ENCODE data around the gene IL26.
"Not testable (repeated sequence)": the region's sequence is repeated elsewhere in the genome, so short reads cannot be mapped to it uniquely, and the experiment has no call there.

Gene IL26

GRCh38 chr12:68174761-68175160 is 50.8 kb downstream of the IL26 start:
- H3K36me3 ChIP-seq (replicated peaks); H3K4me1 ChIP-seq; H3K9me3 ChIP-seq; H3K27me3 ChIP-seq (ENCODE audit: low read depth); DNase-seq (ENCODE audit: low spot score in 2 of 2); H3K4me3 ChIP-seq; in situ Hi-C loops (cut with MboI; ENCODE audit: low sequenced_read_pairs): not testable (repeated sequence)

GRCh38 chr12:68173792-68174191 is 51.8 kb downstream of the IL26 start:
- DNase-seq (ENCODE audit: low spot score in 2 of 2) = no peak
- in situ Hi-C loops (cut with MboI; ENCODE audit: low sequenced_read_pairs) = no loop called here
- H3K27me3 ChIP-seq (ENCODE audit: low read depth) = 0 out of 2 replicates have a peak, but pooled peaks cover 2% of the 10 kb centered on the region

GRCh38 chr12:68170726-68171125 is 54.9 kb downstream of the IL26 start:
- no peak overlapping the region for H3K4me3 ChIP-seq
- H3K27me3 ChIP-seq (ENCODE audit: low read depth) = peaks cover 7% of the 10 kb centered on the region; the same call in 1 of the 2 replicates
- no peaks in the 10 kb centered on the region for H3K9me3 ChIP-seq
- in situ Hi-C loops (cut with MboI; ENCODE audit: low sequenced_read_pairs) = no loop called here
- no peak for DNase-seq (ENCODE audit: low spot score in 2 of 2)
- no peaks in the 10 kb centered on the region for H3K4me1 ChIP-seq
- no peaks in the 10 kb centered on the region for H3K36me3 ChIP-seq (replicated peaks)

More at GRCh38 chr12:68173792-68174191, 51.8 kb downstream of the IL26 start:
- no peak overlapping the region for H3K4me3 ChIP-seq
- no peaks in the 10 kb centered on the region for H3K4me1 ChIP-seq
- no peaks in the 10 kb centered on the region for H3K9me3 ChIP-seq
- no peaks in the 10 kb centered on the region for H3K36me3 ChIP-seq (replicated peaks)

- H3K4me1 ChIP-seq = no peaks in the 10 kb centered on the region
- H3K36me3 ChIP-seq (replicated peaks) = no peaks in the 10 kb centered on the region
- in situ Hi-C loops (cut with MboI; ENCODE audit: low sequenced_read_pairs) = no loop called here
- H3K4me3 ChIP-seq = no peak overlapping the region
- peaks cover 7% of the 10 kb centered on the region; the same call in 1 of the 2 replicates for H3K27me3 ChIP-seq (ENCODE audit: low read depth)
- H3K9me3 ChIP-seq = no peaks in the 10 kb centered on the region
- DNase-seq (ENCODE audit: low spot score in 2 of 2) = no peak
These were observed 56.3 kb downstream of the IL26 start for GRCh38 chr12:68169213-68169889.

GRCh38 chr12:68166317-68166831 is 59.2 kb downstream of the IL26 start:
- DNase-seq (ENCODE audit: low spot score in 2 of 2) = no peak
- in situ Hi-C loops (cut with MboI; ENCODE audit: low sequenced_read_pairs) = no loop called here
- Histone ChIP-seq H3K36me3 (replicated peaks) (no peaks in the 10 kb centered on the region), H3K4me1 (no peaks in the 10 kb centered on the region), H3K27me3 (ENCODE audit: low read depth) (peaks cover 7% of the 10 kb centered on the region; the same call in 1 of the 2 replicates), H3K4me3 (no peak overlapping the region), H3K9me3 (no peaks in the 10 kb centered on the region)

- in situ Hi-C loops (cut with MboI; ENCODE audit: low sequenced_read_pairs) = no loop called here
- no peaks in the 10 kb centered on the region for H3K4me1 ChIP-seq
- no peaks in the 10 kb centered on the region for H3K9me3 ChIP-seq
- H3K36me3 ChIP-seq (replicated peaks) = no peaks in the 10 kb centered on the region
- DNase-seq (ENCODE audit: low spot score in 2 of 2) = no peak
- peaks cover 4% of the 10 kb centered on the region; the same call in 1 of the 2 replicates for H3K27me3 ChIP-seq (ENCODE audit: low read depth)
- H3K4me3 ChIP-seq = no peak overlapping the region
These were observed 62.0 kb downstream of the IL26 start for GRCh38 chr12:68163560-68164081.

GRCh38 chr12:68162374-68162773 is 63.2 kb downstream of the IL26 start:
- no peak for DNase-seq (ENCODE audit: low spot score in 2 of 2)
- in situ Hi-C loops (cut with MboI; ENCODE audit: low sequenced_read_pairs) = no loop called here
- Histone ChIP-seq H3K27me3 (ENCODE audit: low read depth) (peaks cover 4% of the 10 kb centered on the region; the same call in 1 of the 2 replicates), H3K9me3 (no peaks in the 10 kb centered on the region), H3K36me3 (replicated peaks) (no peaks in the 10 kb centered on the region), H3K4me1 (no peaks in the 10 kb centered on the region), H3K4me3 (no peak overlapping the region)

- Histone ChIP-seq H3K36me3 (replicated peaks) (no peaks in the 10 kb centered on the region), H3K27me3 (ENCODE audit: low read depth) (no peaks in the 10 kb centered on the region), H3K4me1 (no peaks in the 10 kb centered on the region), H3K9me3 (no peaks in the 10 kb centered on the region), H3K4me3 (no peak within 1 kb of the TSS)
- DNase-seq (ENCODE audit: low spot score in 2 of 2) = no peak
- in situ Hi-C loops (cut with MboI; ENCODE audit: low sequenced_read_pairs) = no loop called here
These were observed 65.8 kb downstream of the IL26 start, which contains the start of gene IFNG for GRCh38 chr12:68159681-68160304. IFNG (minus strand) TSS chr12:68159740; CDS start chr12:68159615, 125 bp downstream.

- H3K4me3 ChIP-seq = no peak overlapping the region
- H3K27me3 ChIP-seq (ENCODE audit: low read depth) = no peaks in the 10 kb centered on the region
- H3K36me3 ChIP-seq (replicated peaks) = no peaks in the 10 kb centered on the region
- no peaks in the 10 kb centered on the region for H3K4me1 ChIP-seq
- in situ Hi-C loops (cut with MboI; ENCODE audit: low sequenced_read_pairs) = no loop called here
- no peak for DNase-seq (ENCODE audit: low spot score in 2 of 2)
- no peaks in the 10 kb centered on the region for H3K9me3 ChIP-seq
These were observed 67.2 kb downstream of the IL26 start for GRCh38 chr12:68158432-68158831.

GRCh38 chr12:68157380-68157779 is 68.2 kb downstream of the IL26 start:
- Histone ChIP-seq H3K9me3 (no peaks in the 10 kb centered on the region), H3K36me3 (replicated peaks) (no peaks in the 10 kb centered on the region), H3K27me3 (ENCODE audit: low read depth) (no peaks in the 10 kb centered on the region), H3K4me3 (no peak overlapping the region), H3K4me1 (no peaks in the 10 kb centered on the region)
- DNase-seq (ENCODE audit: low spot score in 2 of 2) = no peak
- in situ Hi-C loops (cut with MboI; ENCODE audit: low sequenced_read_pairs) = no loop called here

- Histone ChIP-seq H3K4me3 (no peak overlapping the region), H3K9me3 (no peaks in the 10 kb centered on the region), H3K27me3 (ENCODE audit: low read depth) (no peaks in the 10 kb centered on the region), H3K4me1 (no peaks in the 10 kb centered on the region), H3K36me3 (replicated peaks) (no peaks in the 10 kb centered on the region)
- no peak for DNase-seq (ENCODE audit: low spot score in 2 of 2)
- in situ Hi-C loops (cut with MboI; ENCODE audit: low sequenced_read_pairs) = no loop called here
These were observed 69.0 kb downstream of the IL26 start for GRCh38 chr12:68156636-68157035.

GRCh38 chr12:68154779-68155178 is 70.8 kb downstream of the IL26 start:
- in situ Hi-C loops (cut with MboI; ENCODE audit: low sequenced_read_pairs) = no loop called here
- Histone ChIP-seq H3K4me3 (no peak overlapping the region), H3K36me3 (replicated peaks) (no peaks in the 10 kb centered on the region), H3K9me3 (no peaks in the 10 kb centered on the region), H3K27me3 (ENCODE audit: low read depth) (no peaks in the 10 kb centered on the region), H3K4me1 (no peaks in the 10 kb centered on the region)
- no peak for DNase-seq (ENCODE audit: low spot score in 2 of 2)

All from HAP-1 (cell line).